ENCODE results near the gene AGER. TPM values are rescaled to one million over a fixed set of nuclear protein-coding genes. Genes with fewer than 3 reads are reported as not detected.

The AGER gene
- total and polyA plus RNA-seq, 2 experiments from 2014 or later: 3.4 to 4.5 TPM

- Histone ChIP-seq H3K27me3 (no peaks in the 10 kb centered on the region), H2AFZ (no peak overlapping the region), H3K9me3 (ENCODE audit: low read depth) (no peaks in the 10 kb centered on the region), H3K36me3 (replicated peaks; ENCODE audit: insufficient read depth, low read depth) (no peaks in the 10 kb centered on the region), H4K20me1 (ENCODE audit: insufficient read depth, poor library complexity, severe bottlenecking) (no peaks in the 10 kb centered on the region), H3K9me2 (replicated peaks; ENCODE audit: insufficient read depth) (no peaks in the 10 kb centered on the region), H3K27ac (no peak overlapping the region), H3K4me3 (no peak overlapping the region), H3K4me1 (ENCODE audit: insufficient read depth) (peaks cover 13% of the 10 kb centered on the region), H3K79me2 (no peaks in the 10 kb centered on the region), H3K4me2 (no peak overlapping the region)
- 93% methylated on average over 17 of the region's 17 CpGs for WGBS (ENCODE audit: low lambda C conversion rate, missing lambda C conversion rate)
- no peak for DNase-seq (ENCODE audit: low spot score)
- TF ChIP-seq EZH2 (IDR thresholded peaks at IDR 0.05; ENCODE audit: borderline replicate concordance): no peak
- TF ChIP-seq CTCF (IDR thresholded peaks at IDR 0.05; ENCODE audit: poor library complexity): no peak
- no peak for TF ChIP-seq EZH2phosphoT487 (IDR thresholded peaks at IDR 0.05; ENCODE audit: low read depth, severe bottlenecking, unreplicated experiment)
Observed at GRCh38 chr6:32198866-32199265, 14.8 kb upstream of the AGER start.

GRCh38 chr6:32198345-32198696, 14.3 kb upstream of the AGER start:
- Histone ChIP-seq H3K79me2 (no peaks in the 10 kb centered on the region), H3K9me3 (ENCODE audit: low read depth) (no peaks in the 10 kb centered on the region), H3K9me2 (replicated peaks; ENCODE audit: insufficient read depth) (no peaks in the 10 kb centered on the region), H3K27ac (no peak overlapping the region), H3K36me3 (replicated peaks; ENCODE audit: insufficient read depth, low read depth) (no peaks in the 10 kb centered on the region), H4K20me1 (ENCODE audit: insufficient read depth, poor library complexity, severe bottlenecking) (no peaks in the 10 kb centered on the region), H3K4me2 (no peak overlapping the region), H3K4me1 (ENCODE audit: insufficient read depth) (peaks cover 13% of the 10 kb centered on the region), H2AFZ (no peak overlapping the region), H3K4me3 (no peak overlapping the region), H3K27me3 (no peaks in the 10 kb centered on the region)
- TF ChIP-seq CTCF (IDR thresholded peaks at IDR 0.05; ENCODE audit: poor library complexity) (no peak), EZH2 (IDR thresholded peaks at IDR 0.05; ENCODE audit: borderline replicate concordance) (no peak)
- DNase-seq (ENCODE audit: low spot score): no peak
- 75% methylated on average over 3 of the region's 3 CpGs for WGBS (ENCODE audit: low lambda C conversion rate, missing lambda C conversion rate)

- Histone ChIP-seq H3K36me3 (replicated peaks; ENCODE audit: insufficient read depth, low read depth) (no peaks in the 10 kb centered on the region), H4K20me1 (ENCODE audit: insufficient read depth, poor library complexity, severe bottlenecking) (no peaks in the 10 kb centered on the region), H2AFZ (no peak overlapping the region), H3K4me3 (peak overlapping the region; percentile 6), H3K9me3 (ENCODE audit: low read depth) (no peaks in the 10 kb centered on the region), H3K27me3 (no peaks in the 10 kb centered on the region), H3K4me1 (ENCODE audit: insufficient read depth) (peaks cover 22% of the 10 kb centered on the region), H3K4me2 (peak overlapping the region; percentile 90), H3K79me2 (no peaks in the 10 kb centered on the region), H3K9me2 (replicated peaks; ENCODE audit: insufficient read depth) (no peaks in the 10 kb centered on the region), H3K27ac (peak overlapping the region; percentile 100)
- WGBS (ENCODE audit: low lambda C conversion rate, missing lambda C conversion rate): 63% methylated on average over 26 of the region's 28 CpGs
- TF ChIP-seq EZH2 (IDR thresholded peaks at IDR 0.05; ENCODE audit: borderline replicate concordance): no peak
- TF ChIP-seq CTCF (IDR thresholded peaks at IDR 0.05; ENCODE audit: poor library complexity): no peak
- no peak for TF ChIP-seq EZH2phosphoT487 (IDR thresholded peaks at IDR 0.05; ENCODE audit: low read depth, severe bottlenecking, unreplicated experiment)
- DNase-seq (ENCODE audit: low spot score): no peak
Observed at GRCh38 chr6:32196682-32197616, 12.9 kb upstream of the AGER start.
